Subcutaneous adipose tissue (tissue), 4 donors: Measurements from ENCODE around the gene CDH4. TPM values are rescaled to one million over a fixed set of nuclear protein-coding genes. Genes with fewer than 3 reads are reported as not detected.

Experiments used
- total RNA-seq, 4 donors: library from RNA; depleted of rRNA; stranded (reverse); fragments of >200 nt; gene quantifications; one replicate each; pipeline ENCODE4 v1.1.0, GENCODE V29; 2016
- TF ChIP-seq, protein P1 (sequence below): fragments of 450-650 bp; IDR thresholded peaks from one replicate; pipeline ENCODE4 v1.5.1; 2016; ENCODE audit warnings: low read depth, mild to moderate bottlenecking, control low read depth, antibody characterized with exemption, moderate library complexity

CDH4 gene
- total RNA-seq, 4 donors from 2014 or later = not detected

DNA sequence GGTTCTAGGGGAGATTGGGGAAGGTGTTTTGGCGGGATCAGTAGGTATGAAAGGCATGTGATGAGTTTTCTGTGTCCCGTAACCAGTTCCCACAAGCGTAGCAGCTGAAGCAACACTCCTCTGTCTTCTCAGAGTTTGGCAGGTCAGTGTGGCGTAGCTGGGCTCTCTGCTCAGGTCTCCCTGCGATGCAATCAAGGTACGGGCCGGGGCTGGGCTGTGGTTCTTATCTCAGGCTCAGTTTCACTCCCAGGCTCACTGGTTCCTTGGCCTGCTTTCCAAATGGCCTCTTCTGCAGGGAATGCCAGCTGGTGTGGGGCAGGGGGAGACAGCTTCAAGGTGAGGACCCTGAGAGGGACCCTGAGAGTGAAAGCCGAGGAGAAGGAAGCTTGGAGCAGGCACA lies 280.7 kb downstream of the CDH4 start:
- TF ChIP-seq, protein P1, sequence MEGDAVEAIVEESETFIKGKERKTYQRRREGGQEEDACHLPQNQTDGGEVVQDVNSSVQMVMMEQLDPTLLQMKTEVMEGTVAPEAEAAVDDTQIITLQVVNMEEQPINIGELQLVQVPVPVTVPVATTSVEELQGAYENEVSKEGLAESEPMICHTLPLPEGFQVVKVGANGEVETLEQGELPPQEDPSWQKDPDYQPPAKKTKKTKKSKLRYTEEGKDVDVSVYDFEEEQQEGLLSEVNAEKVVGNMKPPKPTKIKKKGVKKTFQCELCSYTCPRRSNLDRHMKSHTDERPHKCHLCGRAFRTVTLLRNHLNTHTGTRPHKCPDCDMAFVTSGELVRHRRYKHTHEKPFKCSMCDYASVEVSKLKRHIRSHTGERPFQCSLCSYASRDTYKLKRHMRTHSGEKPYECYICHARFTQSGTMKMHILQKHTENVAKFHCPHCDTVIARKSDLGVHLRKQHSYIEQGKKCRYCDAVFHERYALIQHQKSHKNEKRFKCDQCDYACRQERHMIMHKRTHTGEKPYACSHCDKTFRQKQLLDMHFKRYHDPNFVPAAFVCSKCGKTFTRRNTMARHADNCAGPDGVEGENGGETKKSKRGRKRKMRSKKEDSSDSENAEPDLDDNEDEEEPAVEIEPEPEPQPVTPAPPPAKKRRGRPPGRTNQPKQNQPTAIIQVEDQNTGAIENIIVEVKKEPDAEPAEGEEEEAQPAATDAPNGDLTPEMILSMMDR = no peak

GRCh38 chr20:61533231-61533631 lies 281.2 kb downstream of the CDH4 start:
- TF ChIP-seq, protein P1 = no peak

DNA sequence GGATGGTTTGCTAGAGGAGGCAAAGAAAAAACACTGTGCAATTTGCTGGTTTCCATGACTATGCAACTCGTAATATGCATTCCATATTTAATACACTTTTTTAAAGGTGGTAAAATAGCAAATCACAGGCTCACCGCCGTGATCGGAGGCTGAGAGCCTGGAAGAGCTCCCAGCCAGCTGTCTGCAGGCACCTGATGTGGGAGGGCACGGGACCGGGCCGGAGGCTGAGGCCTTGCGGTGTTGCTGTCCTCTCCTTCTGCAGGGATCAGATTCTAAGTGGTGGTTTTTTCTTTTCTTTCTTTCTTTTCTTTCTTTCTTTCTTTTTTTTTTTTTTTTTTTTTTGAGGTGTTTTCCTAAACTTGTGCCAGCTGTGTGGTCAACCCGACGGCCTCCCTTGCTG lies 282.3 kb downstream of the CDH4 start:
- TF ChIP-seq, protein P1 = no peak

DNA sequence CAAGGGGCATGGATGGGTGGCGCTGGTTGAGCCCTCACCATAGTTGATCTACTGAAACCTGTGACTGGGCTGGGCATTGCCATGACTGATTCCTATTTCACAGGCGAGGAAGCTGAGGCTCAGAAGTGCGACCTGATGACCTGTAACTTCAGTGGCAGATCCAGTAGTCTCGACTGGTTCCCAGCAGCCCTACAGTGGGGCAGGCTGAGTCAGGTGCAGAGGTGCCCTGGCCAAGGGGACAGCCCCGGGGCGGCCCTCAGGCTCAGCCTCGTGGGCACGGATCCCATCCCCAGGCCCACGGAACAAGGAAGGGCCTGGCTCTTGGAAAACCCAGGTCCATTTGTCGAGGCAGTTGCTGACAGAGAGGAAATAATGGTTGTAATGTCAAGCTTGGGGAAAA lies 283.0 kb downstream of the CDH4 start:
- TF ChIP-seq, protein P1 = no peak

DNA sequence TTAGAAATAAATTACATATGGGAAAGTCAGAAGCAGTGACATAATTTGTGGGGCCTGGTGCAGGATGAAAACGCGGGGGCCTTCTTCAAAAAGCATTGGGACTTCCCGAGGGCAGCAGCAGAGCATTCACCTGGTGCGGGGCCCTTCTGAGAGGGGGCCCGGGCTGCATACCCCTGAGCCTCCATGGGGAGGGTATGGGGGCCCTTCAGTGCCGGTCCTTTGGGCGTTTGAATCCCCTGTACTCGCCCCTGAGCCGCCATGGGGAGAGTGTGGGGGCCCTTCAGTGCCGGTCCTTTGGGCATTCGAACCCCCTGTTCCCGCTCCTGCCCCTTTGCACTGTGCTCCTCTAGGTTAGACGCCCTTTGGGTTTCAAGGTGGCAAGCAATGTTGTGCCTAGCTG lies 283.5 kb downstream of the CDH4 start:
- TF ChIP-seq, protein P1 = no peak

- TF ChIP-seq, protein P1 = no peak
Observed at GRCh38 chr20:61535956-61536355, 283.9 kb downstream of the CDH4 start.

DNA sequence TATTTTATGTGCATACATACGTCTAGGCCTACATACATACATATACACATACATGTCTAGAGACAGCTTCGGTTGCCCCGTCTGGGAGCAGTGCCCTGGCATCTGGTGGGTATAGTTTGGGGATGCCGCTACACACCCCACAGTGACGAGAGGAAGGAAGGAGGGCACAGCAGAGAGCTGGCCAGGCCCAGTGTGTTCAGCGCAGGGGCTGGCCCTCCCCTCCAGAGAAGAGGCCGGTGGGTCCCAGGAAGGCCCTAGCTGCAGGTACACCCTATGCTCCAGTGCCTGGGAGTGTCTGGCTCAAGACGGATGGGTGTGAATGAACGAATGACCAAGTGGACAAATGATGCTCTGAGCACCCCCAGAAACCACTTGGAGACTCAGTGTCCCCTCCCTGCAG lies 284.6 kb downstream of the CDH4 start:
- TF ChIP-seq, protein P1 = no peak
